Activated T-cell treated with anti-CD3 and anti-CD28 coated beads, Interleukin-2, amount 50 U/mL, for 72 hours (primary cell): ENCODE results near the gene AOPEP. TPM values are rescaled to one million over a fixed set of nuclear protein-coding genes. Genes with fewer than 3 reads are reported as not detected.
"Not testable (repeated sequence)": the region's sequence is repeated elsewhere in the genome, so short reads cannot be mapped to it uniquely, and the experiment has no call there.

ENCODE experiments used
- ATAC-seq, 2 donors: fragments of 150-1000 bp; cut with Tn5 transposase; replicated peaks in 1 of 2; 2 replicates each; pipeline ENCODE4 v1.10.0; 2021; ENCODE audit warnings: moderate library complexity in 2 of 2, mild to moderate bottlenecking in 1 of 2
- DNase-seq, 2 donors: peaks; one replicate each; pipeline ENCODE4 v3.0.0; 2021 to 2022; ENCODE audit warnings: mixed read lengths in 1 of 2
- H3K27ac Mint-ChIP-seq: one replicate; pipeline ENCODE4 v1.8.0; 2022; ENCODE audit warnings: mild to moderate bottlenecking, moderate library complexity, mixed read lengths
- H3K27me3 Mint-ChIP-seq: one replicate; pipeline ENCODE4 v1.8.0; 2022; ENCODE audit warnings: low read depth, mixed read lengths
- H3K36me3 Mint-ChIP-seq, 2 donors: one replicate each; pipeline ENCODE4 v1.8.0; 2022; ENCODE audit warnings: mixed read lengths in 2 of 2, mild to moderate bottlenecking in 1 of 2; ENCODE audit not compliant: insufficient read depth in 2 of 2
- H3K4me1 Mint-ChIP-seq: one replicate; pipeline ENCODE4 v1.8.0; 2022; ENCODE audit warnings: low read depth, mixed read lengths
- H3K4me3 Mint-ChIP-seq, 2 donors: one replicate each; pipeline ENCODE4 v1.8.0; 2022; ENCODE audit warnings: mild to moderate bottlenecking in 2 of 2, mixed read lengths in 2 of 2, moderate library complexity in 2 of 2
- H3K9me3 Mint-ChIP-seq, 2 donors: one replicate each; pipeline ENCODE4 v1.8.0; 2022; ENCODE audit warnings: mixed read lengths in 2 of 2
- total RNA-seq, 2 donors: library from RNA; stranded (reverse); gene quantifications; one replicate each; pipeline ENCODE4 v1.2.3, GENCODE V29; 2022

The AOPEP gene
- total RNA-seq, 2 donors from 2014 or later: 9.0 to 13.2 TPM

DNA sequence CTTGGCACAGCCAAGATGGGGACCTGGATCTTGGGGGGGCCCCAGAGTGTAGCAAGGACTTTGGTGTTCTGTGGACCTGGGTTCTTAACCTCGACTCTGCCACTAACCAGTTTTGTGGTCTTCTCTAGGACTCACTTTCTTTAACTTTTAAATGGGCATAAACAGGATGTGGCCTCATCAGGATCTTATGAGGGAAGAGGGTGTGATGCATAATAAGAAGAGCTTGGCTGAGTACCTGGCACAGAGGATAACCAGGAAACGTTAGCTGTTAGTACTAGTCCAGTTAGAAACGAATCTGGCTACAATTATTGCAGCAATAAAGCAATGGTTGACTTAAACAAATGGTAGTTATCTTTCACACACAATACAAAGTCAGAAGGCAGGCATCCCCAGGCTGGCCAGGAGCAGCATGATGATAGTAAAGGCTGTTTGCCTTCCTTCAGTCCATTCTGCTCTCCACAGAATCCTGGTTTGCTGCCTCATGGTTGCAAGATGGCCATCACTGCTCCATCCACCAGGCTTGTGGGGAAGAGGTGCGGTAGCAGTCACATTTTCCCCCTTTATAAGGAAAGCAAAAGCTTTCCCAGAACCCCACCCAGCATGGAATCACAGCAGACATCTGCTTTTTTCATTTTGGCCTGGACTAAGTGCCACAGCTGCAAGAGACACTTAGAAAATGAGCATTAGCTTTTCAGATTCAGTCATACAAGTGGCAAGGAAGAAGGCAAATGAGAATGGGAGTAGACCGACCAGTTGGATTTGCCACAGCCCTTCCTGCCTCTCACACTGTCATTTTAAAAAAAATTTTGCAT lies 225.0 kb downstream of the AOPEP start:
- Mint-ChIP-seq H3K27ac (no peak overlapping the region), H3K27me3 (no peaks in the 10 kb centered on the region), H3K9me3 (peaks cover 0 to 2% of the 10 kb centered on the region in 2 donors), H3K36me3 (no peaks in the 10 kb centered on the region), H3K4me1 (peaks cover 37% of the 10 kb centered on the region), H3K4me3 (peak overlapping the region in 1 of 2 donors; percentile 20)
- DNase-seq (no peak), ATAC-seq (peak in 1 of 2 donors; percentile 23)

GRCh38 chr9:94952565-94953373 lies 226.3 kb downstream of the AOPEP start:
- ATAC-seq (peak; percentile 88 to 92), DNase-seq (peak; percentile 2 to 12)
- Mint-ChIP-seq H3K27me3 (no peaks in the 10 kb centered on the region), H3K36me3 (no peaks in the 10 kb centered on the region), H3K4me1 (peaks cover 37% of the 10 kb centered on the region), H3K27ac (no peak overlapping the region), H3K9me3 (peaks cover 0 to 2% of the 10 kb centered on the region in 2 donors), H3K4me3 (peak overlapping the region; percentile 20 to 39)

- Mint-ChIP-seq H3K4me1 (peaks cover 17% of the 10 kb centered on the region), H3K27ac (no peak overlapping the region), H3K27me3 (no peaks in the 10 kb centered on the region), H3K36me3 (no peaks in the 10 kb centered on the region), H3K9me3 (no peaks in the 10 kb centered on the region), H3K4me3 (no peak overlapping the region)
- DNase-seq (no peak), ATAC-seq (no peak)
Observed at GRCh38 chr9:94956731-94957130, 230.2 kb downstream of the AOPEP start.

DNA sequence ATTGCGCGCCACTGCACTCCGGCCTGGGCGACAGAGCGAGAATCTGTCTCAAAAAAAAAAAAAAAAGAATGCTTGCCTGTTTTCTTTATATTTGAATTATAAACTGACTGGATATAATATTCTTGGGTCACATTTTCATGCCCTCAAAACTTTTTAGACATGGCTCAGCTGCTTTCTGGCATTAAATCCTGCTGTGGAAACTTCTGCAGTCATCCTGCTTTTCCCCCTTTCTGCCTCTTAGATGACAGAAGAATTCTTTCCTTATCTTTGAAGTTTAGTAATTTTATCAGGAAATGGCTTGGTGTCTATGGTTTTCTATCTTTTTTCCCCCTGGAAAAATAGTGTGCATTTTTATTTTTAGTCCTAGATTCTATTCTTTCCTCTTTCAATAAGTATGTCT lies 234.5 kb downstream of the AOPEP start:
- Mint-ChIP-seq H3K4me1 (no peaks in the 10 kb centered on the region), H3K4me3 (no peak overlapping the region), H3K27ac (no peak overlapping the region), H3K9me3 (no peaks in the 10 kb centered on the region), H3K36me3 (no peaks in the 10 kb centered on the region), H3K27me3 (no peaks in the 10 kb centered on the region)
- no peak for ATAC-seq
- no peak for DNase-seq

GRCh38 chr9:94961870-94962269 lies 235.4 kb downstream of the AOPEP start:
- Mint-ChIP-seq H3K36me3 (no peaks in the 10 kb centered on the region), H3K27me3 (no peaks in the 10 kb centered on the region), H3K27ac (no peak overlapping the region), H3K4me3 (no peak overlapping the region), H3K4me1 (no peaks in the 10 kb centered on the region), H3K9me3 (no peaks in the 10 kb centered on the region)
- ATAC-seq (no peak), DNase-seq (no peak)

GRCh38 chr9:94965631-94966030 lies 239.1 kb downstream of the AOPEP start:
- not testable (repeated sequence) for DNase-seq, H3K27me3 Mint-ChIP-seq, ATAC-seq

DNA sequence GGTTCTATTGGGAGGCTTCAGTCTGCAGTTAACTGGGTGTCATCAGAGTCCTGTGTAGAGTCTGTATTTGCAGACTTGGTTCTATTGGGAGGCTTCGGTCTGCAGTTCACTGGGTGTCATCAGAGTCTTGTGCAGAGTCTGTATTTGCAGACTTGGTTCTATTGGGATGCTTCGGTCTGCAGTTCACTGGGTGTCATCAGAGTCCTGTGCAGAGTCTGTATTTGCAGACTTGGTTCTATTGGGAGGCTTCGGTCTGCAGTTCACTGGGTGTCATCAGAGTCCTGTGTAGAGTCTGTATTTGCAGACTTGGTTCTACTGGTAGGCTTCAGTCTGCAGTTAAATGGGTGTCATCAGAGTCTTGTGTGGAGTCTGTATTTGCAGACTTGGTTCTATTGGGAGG lies 239.5 kb downstream of the AOPEP start:
- H3K9me3 Mint-ChIP-seq, H3K36me3 Mint-ChIP-seq, DNase-seq, H3K27me3 Mint-ChIP-seq, ATAC-seq, H3K4me3 Mint-ChIP-seq, H3K4me1 Mint-ChIP-seq, H3K27ac Mint-ChIP-seq: not testable (repeated sequence)

More at GRCh38 chr9:94965631-94966030, 239.1 kb downstream of the AOPEP start:
- H3K36me3 Mint-ChIP-seq, H3K27ac Mint-ChIP-seq, H3K4me1 Mint-ChIP-seq, H3K9me3 Mint-ChIP-seq, H3K4me3 Mint-ChIP-seq: not testable (repeated sequence)

DNA sequence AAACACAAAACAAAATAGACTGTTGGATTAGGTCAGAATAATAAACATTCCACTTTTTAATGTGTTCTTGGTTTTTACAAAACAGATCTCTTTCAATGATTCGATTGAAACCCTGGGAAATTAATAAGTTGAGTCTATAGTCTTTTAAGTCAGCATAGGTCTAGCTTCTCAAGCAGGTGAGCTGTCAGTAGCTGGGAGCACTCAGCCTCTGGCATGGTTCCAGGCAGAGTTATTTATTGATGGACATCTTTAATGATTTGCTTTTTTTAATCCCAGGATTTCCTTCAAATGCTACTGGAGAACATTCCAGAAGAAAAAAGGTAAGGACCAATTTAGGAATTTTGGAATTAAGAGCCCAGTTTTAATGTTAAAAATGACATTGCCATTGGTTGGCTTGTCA lies 241.0 kb downstream of the AOPEP start:
- peaks cover 0 to 1% of the 10 kb centered on the region in 2 donors for H3K36me3 Mint-ChIP-seq
- H3K4me1 Mint-ChIP-seq: no peaks in the 10 kb centered on the region
- ATAC-seq: no peak
- H3K27ac Mint-ChIP-seq: no peak overlapping the region
- DNase-seq: no peak
- H3K27me3 Mint-ChIP-seq: no peaks in the 10 kb centered on the region
- no peak overlapping the region for H3K4me3 Mint-ChIP-seq
- H3K9me3 Mint-ChIP-seq: no peaks in the 10 kb centered on the region

DNA sequence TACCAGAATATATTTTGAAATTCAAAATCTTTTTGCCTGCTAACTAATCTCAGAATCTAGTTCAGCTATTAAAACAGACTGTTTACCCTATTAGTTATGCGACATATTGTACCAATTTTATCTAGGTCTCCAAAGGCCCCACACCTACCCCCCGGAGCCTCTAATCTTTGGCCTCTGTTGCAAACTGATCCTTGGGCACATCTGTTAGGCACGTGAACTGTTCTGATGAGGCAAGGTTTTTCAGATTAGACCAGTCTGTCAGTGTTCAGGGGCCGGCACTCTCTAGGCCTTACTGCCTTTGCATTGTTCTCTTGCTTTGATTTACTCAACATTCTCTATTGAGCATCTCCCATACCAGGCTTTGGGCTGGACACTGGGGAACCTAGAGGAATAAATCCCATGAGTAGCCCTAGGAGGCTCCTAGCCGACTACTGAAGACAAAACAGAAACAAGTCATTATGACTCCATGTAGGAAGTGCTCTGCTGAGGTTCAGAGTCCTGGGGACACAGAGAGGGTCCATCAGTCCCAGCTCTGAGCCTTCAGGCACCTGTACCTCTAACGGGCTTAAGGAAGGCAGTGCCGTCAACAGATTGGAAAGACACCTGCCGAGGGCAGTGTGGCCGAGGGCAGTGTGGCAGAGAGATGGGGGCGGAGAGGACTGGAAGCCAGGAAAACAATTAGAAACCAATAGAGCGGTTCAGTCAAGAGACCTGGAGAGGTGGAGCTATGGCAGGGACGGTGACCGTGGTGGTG lies 245.1 kb downstream of the AOPEP start:
- Mint-ChIP-seq H3K4me3 (no peak overlapping the region), H3K9me3 (no peaks in the 10 kb centered on the region), H3K27me3 (no peaks in the 10 kb centered on the region), H3K27ac (no peak overlapping the region), H3K4me1 (no peaks in the 10 kb centered on the region), H3K36me3 (peaks cover 0 to 1% of the 10 kb centered on the region in 2 donors)
- ATAC-seq: no peak
- no peak for DNase-seq

- no peaks in the 10 kb centered on the region for H3K4me1 Mint-ChIP-seq
- DNase-seq (no peak), ATAC-seq (no peak)
- H3K9me3 Mint-ChIP-seq: no peaks in the 10 kb centered on the region
- no peaks in the 10 kb centered on the region for H3K27me3 Mint-ChIP-seq
- H3K36me3 Mint-ChIP-seq: no peaks in the 10 kb centered on the region
- no peak overlapping the region for H3K4me3 Mint-ChIP-seq
- H3K27ac Mint-ChIP-seq: no peak overlapping the region
Observed at GRCh38 chr9:94973451-94973941, 247.0 kb downstream of the AOPEP start.

GRCh38 chr9:94974154-94974879 lies 247.8 kb downstream of the AOPEP start:
- ATAC-seq (no peak), DNase-seq (no peak)
- Mint-ChIP-seq H3K4me1 (no peaks in the 10 kb centered on the region), H3K27me3 (no peaks in the 10 kb centered on the region), H3K4me3 (no peak overlapping the region), H3K27ac (no peak overlapping the region), H3K9me3 (no peaks in the 10 kb centered on the region), H3K36me3 (no peaks in the 10 kb centered on the region)

DNA sequence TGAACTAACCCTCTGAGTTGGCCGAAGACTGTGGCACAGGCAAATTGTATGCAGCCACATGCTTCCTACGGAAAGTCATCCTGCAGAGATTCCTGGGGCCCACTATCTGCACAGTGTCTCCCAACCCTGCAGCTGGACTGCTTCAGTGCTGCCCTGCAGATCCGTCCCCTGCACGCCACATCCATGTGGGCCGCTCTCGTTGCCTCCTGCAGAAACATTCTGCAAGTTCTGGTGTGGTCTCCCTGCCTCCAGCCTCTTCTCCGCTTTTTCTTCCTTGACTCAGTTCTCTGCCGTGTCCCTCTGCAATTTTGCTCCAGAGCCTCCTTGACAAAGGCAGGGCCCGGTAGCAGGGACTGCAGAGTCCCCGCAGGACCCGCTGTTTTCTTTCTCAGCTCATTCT lies 249.0 kb downstream of the AOPEP start:
- Mint-ChIP-seq H3K27me3 (no peaks in the 10 kb centered on the region), H3K9me3 (no peaks in the 10 kb centered on the region), H3K4me3 (no peak overlapping the region), H3K4me1 (no peaks in the 10 kb centered on the region), H3K27ac (no peak overlapping the region), H3K36me3 (no peaks in the 10 kb centered on the region)
- no peak for ATAC-seq
- DNase-seq: no peak
